Peyer's patch (tissue), 4 donors: Measurements from ENCODE around the gene FAM174A.

Experiments used
- CTCF ChIP-seq, 6 experiments: fragments of 450-650 bp in 4 of 6; fragments of 200-600 bp in 2 of 6; sonication (generic) in 1 of 6; IDR thresholded peaks; one replicate each; pipeline ENCODE4 v1.5.1; 2017 to 2019; ENCODE audit warnings: antibody characterized with exemption in 6 of 6, mild to moderate bottlenecking in 3 of 6, moderate library complexity in 1 of 6
- POLR2A ChIP-seq, 2 donors: fragments of 450-650 bp; IDR thresholded peaks; one replicate each; pipeline ENCODE4 v1.5.1; 2017; ENCODE audit warnings: antibody characterized with exemption in 2 of 2, mild to moderate bottlenecking in 2 of 2, moderate library complexity in 2 of 2

DNA sequence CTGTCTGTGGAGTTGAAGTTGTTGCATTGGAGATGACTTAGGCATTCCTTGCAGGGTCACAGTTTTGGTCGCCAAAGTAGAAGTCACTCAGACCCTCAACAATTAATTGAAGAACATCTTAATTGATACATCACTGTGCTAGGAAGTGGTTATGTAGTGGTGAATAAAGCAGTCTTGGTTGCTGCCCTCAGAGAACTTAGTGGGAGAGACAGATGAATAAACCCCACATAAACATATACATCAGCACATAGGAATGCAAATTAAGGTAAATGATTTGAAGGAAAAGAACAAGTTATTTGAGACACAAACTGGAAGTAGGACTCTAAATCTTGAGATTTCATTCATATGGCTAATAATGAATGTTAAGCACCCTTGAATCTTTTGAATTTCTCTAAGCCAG is 25.7 kb downstream of the FAM174A start:
- no peak for TF ChIP-seq CTCF (IDR thresholded peaks at IDR 0.05)
- no peak for TF ChIP-seq POLR2A (IDR thresholded peaks at IDR 0.05)
